ENCODE data around the gene CAMK1D.

GRCh38 chr10:12684784-12685183 lies 335.4 kb downstream of the CAMK1D start:
- TF ChIP-seq POLR2A (IDR thresholded peaks at IDR 0.05) (no peak), CTCF (IDR thresholded peaks at IDR 0.05) (no peak), POLR2AphosphoS5 (IDR thresholded peaks at IDR 0.05) (no peak)
